K562 (cell line): ENCODE data around the gene ZNF316. TPM values are rescaled to one million over a fixed set of nuclear protein-coding genes. Genes with fewer than 3 reads are reported as not detected.

Experiments used
- ARID3A ChIP-seq: IDR thresholded peaks from 2 replicates; pipeline ENCODE4 v1.6.1; 2012; ENCODE audit warnings: low read depth, low read length, improper control_type of control experiment, borderline replicate concordance
- BACH1 ChIP-seq: fragments of 200-800 bp; sonication (Bioruptor generic); IDR thresholded peaks from 2 replicates; pipeline ENCODE4 v1.6.1; 2016; ENCODE audit warnings: missing genetic modification characterization, missing compliant biosample characterization
- CREB5 ChIP-seq: fragments of 250-450 bp; sonication (Bioruptor Pico); IDR thresholded peaks from 2 replicates; pipeline ENCODE4 v1.5.0; 2020; ENCODE audit warnings: mild to moderate bottlenecking
- ELK3 ChIP-seq: fragments of 450-650 bp; formaldehyde crosslinking; IDR thresholded peaks from 2 replicates; pipeline ENCODE4 v1.4.0; 2020; ENCODE audit warnings: mild to moderate bottlenecking
- ESRRB ChIP-seq: fragments of 250-450 bp; sonication (Bioruptor Pico); IDR thresholded peaks from 2 replicates; pipeline ENCODE4 v1.5.0; 2020; ENCODE audit warnings: mild to moderate bottlenecking, moderate library complexity, borderline replicate concordance
- KHSRP ChIP-seq: fragments of 450-650 bp; IDR thresholded peaks from 2 replicates; pipeline ENCODE4 v1.6.1; 2017
- KLF16 ChIP-seq: IDR thresholded peaks from 2 replicates; pipeline ENCODE4 v1.6.1; 2016; ENCODE audit warnings: antibody characterized with exemption
- OTX1 ChIP-seq: fragments of 450-650 bp; formaldehyde crosslinking; IDR thresholded peaks from 2 replicates; pipeline ENCODE4 v1.4.0; 2022; ENCODE audit warnings: mild to moderate bottlenecking
- PPARD ChIP-seq: fragments of 250-450 bp; sonication (Bioruptor Pico); IDR thresholded peaks from 2 replicates; pipeline ENCODE4 v1.8.0; 2022; ENCODE audit warnings: inconsistent platforms, mild to moderate bottlenecking, moderate library complexity
- RBM34 ChIP-seq: fragments of 200-400 bp; formaldehyde crosslinking; IDR thresholded peaks from 2 replicates; pipeline ENCODE4 v1.6.1; 2018; ENCODE audit warnings: low read length, borderline replicate concordance; ENCODE audit not compliant: insufficient read depth
- SMARCB1 ChIP-seq: IDR thresholded peaks from 2 replicates; pipeline ENCODE4 v1.6.1; 2011; ENCODE audit warnings: improper control_type of control experiment, low read depth; ENCODE audit not compliant: insufficient read length
- TAF1 ChIP-seq: IDR thresholded peaks from 2 replicates; pipeline ENCODE4 v1.6.1; 2011; ENCODE audit warnings: mild to moderate bottlenecking, low read length, moderate library complexity; ENCODE audit not compliant: insufficient read depth, control insufficient read depth, severe bottlenecking; ENCODE audit errors: extremely low read depth
- ZEB2 ChIP-seq: fragments of 450-650 bp; IDR thresholded peaks from 2 replicates; pipeline ENCODE4 v1.6.1; 2016
- ZNF23 ChIP-seq: fragments of 250-450 bp; sonication (Bioruptor Pico); IDR thresholded peaks from 2 replicates; pipeline ENCODE4 v1.4.0; 2020; ENCODE audit warnings: mild to moderate bottlenecking
- ZNF347 ChIP-seq: fragments of 450-650 bp; formaldehyde crosslinking; IDR thresholded peaks from 2 replicates; pipeline ENCODE4 v1.4.0; 2020; ENCODE audit warnings: low read depth, mild to moderate bottlenecking, moderate library complexity
- ZNF584 ChIP-seq: fragments of 200-800 bp; sonication (Bioruptor generic); IDR thresholded peaks from 2 replicates; pipeline ENCODE4 v1.6.1; 2016; ENCODE audit warnings: low read depth, mild to moderate bottlenecking, missing genetic modification characterization, missing compliant biosample characterization
- ZNF589 ChIP-seq: fragments of 200-800 bp; sonication (Bioruptor generic); IDR thresholded peaks from 2 replicates; pipeline ENCODE4 v1.6.1; 2016; ENCODE audit warnings: low read depth, missing genetic modification characterization, missing compliant biosample characterization
- polyA plus RNA-seq, 8 experiments: library from polyadenylated mRNA; depleted of rRNA in 4 of 8; stranded (reverse) in 5 of 8; unstranded in 3 of 8; fragments of >200 nt; fragmentation: Nextera tagmentation in 2 of 8; fragmentation: Illumina TruSeq in 1 of 8; extraction: Ambion mirVana in 2 of 8; extraction: Trizol in 1 of 8; gene quantifications; 2 replicates each; pipeline versions ENCODE4 v1.2.1 to v1.2.3, GENCODE V29; 2011 to 2014; ENCODE audit warnings: inconsistent platforms in 1 of 8, missing spikeins in 1 of 8
- total RNA-seq, 7 experiments: library from RNA; depleted of rRNA in 6 of 7; stranded (reverse); fragments of >200 nt in 6 of 7; fragmentation: Illumina TruSeq in 2 of 7; extraction: Trizol in 2 of 7; gene quantifications; 2 replicates each; pipeline versions ENCODE4 v1.2.1 to v1.2.3, GENCODE V29; 2011 to 2021; ENCODE audit warnings: low replicate concordance in 1 of 7
- TF ChIP-seq, protein P1 (sequence below): fragments of 450-650 bp; IDR thresholded peaks from 2 replicates; pipeline ENCODE4 v1.6.1; 2014; ENCODE audit warnings: low read depth, mild to moderate bottlenecking, moderate library complexity, borderline replicate concordance
- TF ChIP-seq, protein P2 (sequence below): fragments of 250-450 bp; sonication (Bioruptor Pico); IDR thresholded peaks from 2 replicates; pipeline ENCODE4 v1.5.0; 2021
- TF ChIP-seq, protein P3 (sequence below): fragments of 250-450 bp; sonication (Bioruptor Pico); IDR thresholded peaks from 2 replicates; pipeline ENCODE4 v1.8.0; 2022; ENCODE audit warnings: inconsistent platforms

ZNF316 gene
- total and polyA plus RNA-seq, 9 of the 15 experiments (the other 6 are each of a cell fraction or from before 2014, with no cell fraction given), result 0.10 to 34.0 (median 8.6) TPM

GRCh38 chr7:6637544-6638229 lies 569 bp downstream of the ZNF316 start (continued):
- TF ChIP-seq ZNF347 (CRISPR knock-in tag), result no peak
- TF ChIP-seq CREB5 (CRISPR knock-in tag), result no peak
- TF ChIP-seq, protein P1, sequence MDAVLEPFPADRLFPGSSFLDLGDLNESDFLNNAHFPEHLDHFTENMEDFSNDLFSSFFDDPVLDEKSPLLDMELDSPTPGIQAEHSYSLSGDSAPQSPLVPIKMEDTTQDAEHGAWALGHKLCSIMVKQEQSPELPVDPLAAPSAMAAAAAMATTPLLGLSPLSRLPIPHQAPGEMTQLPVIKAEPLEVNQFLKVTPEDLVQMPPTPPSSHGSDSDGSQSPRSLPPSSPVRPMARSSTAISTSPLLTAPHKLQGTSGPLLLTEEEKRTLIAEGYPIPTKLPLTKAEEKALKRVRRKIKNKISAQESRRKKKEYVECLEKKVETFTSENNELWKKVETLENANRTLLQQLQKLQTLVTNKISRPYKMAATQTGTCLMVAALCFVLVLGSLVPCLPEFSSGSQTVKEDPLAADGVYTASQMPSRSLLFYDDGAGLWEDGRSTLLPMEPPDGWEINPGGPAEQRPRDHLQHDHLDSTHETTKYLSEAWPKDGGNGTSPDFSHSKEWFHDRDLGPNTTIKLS, result no peak
- TF ChIP-seq ZEB2, result no peak
- TF ChIP-seq ELK3 (CRISPR knock-in tag), result no peak
- peak; percentile 52 for TF ChIP-seq TAF1
- TF ChIP-seq, protein P2, sequence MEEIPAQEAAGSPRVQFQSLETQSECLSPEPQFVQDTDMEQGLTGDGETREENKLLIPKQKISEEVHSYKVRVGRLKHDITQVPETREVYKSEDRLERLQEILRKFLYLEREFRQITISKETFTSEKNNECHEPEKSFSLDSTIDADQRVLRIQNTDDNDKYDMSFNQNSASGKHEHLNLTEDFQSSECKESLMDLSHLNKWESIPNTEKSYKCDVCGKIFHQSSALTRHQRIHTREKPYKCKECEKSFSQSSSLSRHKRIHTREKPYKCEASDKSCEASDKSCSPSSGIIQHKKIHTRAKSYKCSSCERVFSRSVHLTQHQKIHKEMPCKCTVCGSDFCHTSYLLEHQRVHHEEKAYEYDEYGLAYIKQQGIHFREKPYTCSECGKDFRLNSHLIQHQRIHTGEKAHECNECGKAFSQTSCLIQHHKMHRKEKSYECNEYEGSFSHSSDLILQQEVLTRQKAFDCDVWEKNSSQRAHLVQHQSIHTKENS, result no peak
- no peak for TF ChIP-seq ARID3A
- TF ChIP-seq RBM34, result no peak
- no peak for TF ChIP-seq KLF16
- TF ChIP-seq ZNF23 (CRISPR knock-in tag), result no peak
- no peak for TF ChIP-seq ZNF589 (CRISPR knock-in tag)
- no peak for TF ChIP-seq SMARCB1
- no peak for TF ChIP-seq KHSRP
- no peak for TF ChIP-seq ZNF584 (CRISPR knock-in tag)
- TF ChIP-seq, protein P3, sequence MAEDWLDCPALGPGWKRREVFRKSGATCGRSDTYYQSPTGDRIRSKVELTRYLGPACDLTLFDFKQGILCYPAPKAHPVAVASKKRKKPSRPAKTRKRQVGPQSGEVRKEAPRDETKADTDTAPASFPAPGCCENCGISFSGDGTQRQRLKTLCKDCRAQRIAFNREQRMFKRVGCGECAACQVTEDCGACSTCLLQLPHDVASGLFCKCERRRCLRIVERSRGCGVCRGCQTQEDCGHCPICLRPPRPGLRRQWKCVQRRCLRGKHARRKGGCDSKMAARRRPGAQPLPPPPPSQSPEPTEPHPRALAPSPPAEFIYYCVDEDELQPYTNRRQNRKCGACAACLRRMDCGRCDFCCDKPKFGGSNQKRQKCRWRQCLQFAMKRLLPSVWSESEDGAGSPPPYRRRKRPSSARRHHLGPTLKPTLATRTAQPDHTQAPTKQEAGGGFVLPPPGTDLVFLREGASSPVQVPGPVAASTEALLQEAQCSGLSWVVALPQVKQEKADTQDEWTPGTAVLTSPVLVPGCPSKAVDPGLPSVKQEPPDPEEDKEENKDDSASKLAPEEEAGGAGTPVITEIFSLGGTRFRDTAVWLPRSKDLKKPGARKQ (CRISPR knock-in tag), result no peak
- no peak for TF ChIP-seq PPARD (CRISPR knock-in tag)
- TF ChIP-seq ESRRB, result no peak
- no peak for TF ChIP-seq OTX1 (CRISPR knock-in tag)
- no peak for TF ChIP-seq BACH1
